HEK293 (cell line): ENCODE measurements around the gene PKP2.

Source experiments
- GLI2 ChIP-seq: fragments of 450-650 bp; formaldehyde crosslinking; IDR thresholded peaks from 2 replicates; pipeline ENCODE4; 2017; ENCODE audit warnings: missing biosample characterization, missing genetic modification characterization, low read depth, borderline replicate concordance
- HOXD13 ChIP-seq: sonication (generic); formaldehyde crosslinking; IDR thresholded peaks from 2 replicates; pipeline ENCODE4 v1.8.0; 2022; ENCODE audit warnings: missing genetic modification reagents, borderline replicate concordance
- KLF1 ChIP-seq: fragments of 450-650 bp; formaldehyde crosslinking; IDR thresholded peaks from 2 replicates; pipeline ENCODE4 v1.5.1; 2016; ENCODE audit warnings: missing biosample characterization, missing genetic modification characterization
- KLF17 ChIP-seq: fragments of 450-650 bp; formaldehyde crosslinking; IDR thresholded peaks from 2 replicates; pipeline ENCODE4 v1.5.1; 2016; ENCODE audit warnings: missing biosample characterization, missing genetic modification characterization
- PRDM1 ChIP-seq: fragments of 450-650 bp; formaldehyde crosslinking; IDR thresholded peaks from 2 replicates; pipeline ENCODE4; 2016; ENCODE audit warnings: missing biosample characterization, missing genetic modification characterization
- PRDM2 ChIP-seq: fragments of 450-650 bp; formaldehyde crosslinking; IDR thresholded peaks from 2 replicates; pipeline ENCODE4 v1.5.1; 2016; ENCODE audit warnings: missing biosample characterization, missing genetic modification characterization, borderline replicate concordance
- WT1 ChIP-seq: fragments of 450-650 bp; formaldehyde crosslinking; IDR thresholded peaks from 2 replicates; pipeline ENCODE4 v1.5.1; 2016; ENCODE audit warnings: missing biosample characterization, missing genetic modification characterization
- YY2 ChIP-seq: fragments of 450-650 bp; formaldehyde crosslinking; IDR thresholded peaks from 2 replicates; pipeline ENCODE4 v1.5.1; 2016; ENCODE audit warnings: missing biosample characterization, missing genetic modification characterization
- ZBTB49 ChIP-seq: fragments of 450-650 bp; formaldehyde crosslinking; IDR thresholded peaks from 2 replicates; pipeline ENCODE4 v1.5.1; 2016; ENCODE audit warnings: missing biosample characterization, missing genetic modification characterization, low read depth
- ZEB2 ChIP-seq: fragments of 450-650 bp; formaldehyde crosslinking; IDR thresholded peaks from 2 replicates; pipeline ENCODE4 v1.5.1; 2016; ENCODE audit warnings: missing biosample characterization, missing genetic modification characterization
- ZFP3 ChIP-seq: fragments of 450-650 bp; formaldehyde crosslinking; IDR thresholded peaks from 2 replicates; pipeline ENCODE4 v1.5.1; 2016; ENCODE audit warnings: low read depth, missing biosample characterization, missing genetic modification characterization
- ZNF140 ChIP-seq: fragments of 450-650 bp; formaldehyde crosslinking; IDR thresholded peaks from 2 replicates; pipeline ENCODE4 v1.5.1; 2016; ENCODE audit warnings: missing biosample characterization, missing genetic modification characterization
- ZNF2 ChIP-seq: fragments of 450-650 bp; formaldehyde crosslinking; IDR thresholded peaks from 2 replicates; pipeline ENCODE4 v1.5.1; 2016; ENCODE audit warnings: missing biosample characterization, missing genetic modification characterization
- ZNF23 ChIP-seq: fragments of 450-650 bp; formaldehyde crosslinking; IDR thresholded peaks from 2 replicates; pipeline ENCODE4 v1.5.1; 2016; ENCODE audit warnings: missing biosample characterization, missing genetic modification characterization, borderline replicate concordance
- ZNF280D ChIP-seq: fragments of 450-650 bp; formaldehyde crosslinking; IDR thresholded peaks from 2 replicates; pipeline ENCODE4 v1.5.1; 2016; ENCODE audit warnings: missing biosample characterization, missing genetic modification characterization
- ZNF292 ChIP-seq: fragments of 450-650 bp; formaldehyde crosslinking; IDR thresholded peaks from 2 replicates; pipeline ENCODE4 v1.5.1; 2016; ENCODE audit warnings: low read depth, missing biosample characterization, missing genetic modification characterization, borderline replicate concordance
- ZNF354C ChIP-seq: fragments of 450-650 bp; formaldehyde crosslinking; IDR thresholded peaks from 2 replicates; pipeline ENCODE4 v1.5.1; 2016; ENCODE audit warnings: missing biosample characterization, missing genetic modification characterization, low read depth, borderline replicate concordance
- ZNF366 ChIP-seq: fragments of 450-650 bp; formaldehyde crosslinking; conservative IDR thresholded peaks from 2 replicates; pipeline ENCODE4 v1.5.1; 2016; ENCODE audit warnings: missing biosample characterization, missing genetic modification characterization
- ZNF37A ChIP-seq: fragments of 450-650 bp; IDR thresholded peaks from 2 replicates; pipeline ENCODE4 v1.5.1; 2018; ENCODE audit warnings: missing biosample characterization, missing genetic modification characterization
- ZNF398 ChIP-seq: fragments of 450-650 bp; formaldehyde crosslinking; IDR thresholded peaks from 2 replicates; pipeline ENCODE4 v1.5.1; 2017; ENCODE audit warnings: missing biosample characterization, missing genetic modification characterization
- ZNF548 ChIP-seq: fragments of 450-650 bp; formaldehyde crosslinking; IDR thresholded peaks from 2 replicates; pipeline ENCODE4 v1.5.1; 2016; ENCODE audit warnings: missing biosample characterization, missing genetic modification characterization
- ZNF549 ChIP-seq: fragments of 450-650 bp; IDR thresholded peaks from 2 replicates; pipeline ENCODE4 v1.5.1; 2018; ENCODE audit warnings: missing biosample characterization, missing genetic modification characterization, mild to moderate bottlenecking, inconsistent platforms, moderate library complexity
- ZNF600 ChIP-seq: fragments of 450-650 bp; formaldehyde crosslinking; IDR thresholded peaks from 2 replicates; pipeline ENCODE4 v1.5.1; 2016; ENCODE audit warnings: missing biosample characterization, missing genetic modification characterization
- ZNF670 ChIP-seq: fragments of 450-650 bp; formaldehyde crosslinking; IDR thresholded peaks from 2 replicates; pipeline ENCODE4 v1.5.1; 2016; ENCODE audit warnings: missing biosample characterization, missing genetic modification characterization, low read depth
- ZSCAN30 ChIP-seq: fragments of 450-650 bp; IDR thresholded peaks from 2 replicates; pipeline ENCODE4 v1.5.1; 2018; ENCODE audit warnings: missing biosample characterization, mild to moderate bottlenecking, missing genetic modification characterization, moderate library complexity

PKP2 gene

GRCh38 chr12:32755051-32755653 is 141.4 kb downstream of the PKP2 start (continued):
- TF ChIP-seq ZNF600 (tag by site-specific recombination): peak; percentile 94
- TF ChIP-seq KLF1 (tag by site-specific recombination): no peak
- no peak for TF ChIP-seq ZNF549 (tag by site-specific recombination)
- TF ChIP-seq ZNF140 (tag by site-specific recombination): no peak
- no peak for TF ChIP-seq GLI2 (tag by site-specific recombination)
- TF ChIP-seq ZEB2 (tag by site-specific recombination): peak; percentile 68
- TF ChIP-seq ZNF366 (tag by site-specific recombination): no peak; the same call in 1 of the 2 replicates
- TF ChIP-seq KLF17 (tag by site-specific recombination): peak; percentile 46; the same call in 1 of the 2 replicates
- TF ChIP-seq HOXD13 (CRISPR knock-in tag): no peak
- TF ChIP-seq ZSCAN30 (tag by site-specific recombination): peak; percentile 50; the same call in 1 of the 2 replicates
- TF ChIP-seq ZNF2 (tag by site-specific recombination): peak; percentile 97
- TF ChIP-seq ZBTB49 (tag by site-specific recombination): no peak
- TF ChIP-seq ZNF670 (tag by site-specific recombination): no peak
- TF ChIP-seq ZNF398 (tag by site-specific recombination): no peak
- no peak for TF ChIP-seq ZNF280D (tag by site-specific recombination)
- TF ChIP-seq ZNF548 (tag by site-specific recombination): no peak
- no peak; the same call in 1 of the 2 replicates for TF ChIP-seq PRDM1
- no peak for TF ChIP-seq ZNF37A (tag by site-specific recombination)
- no peak for TF ChIP-seq PRDM2
- TF ChIP-seq YY2 (tag by site-specific recombination): no peak; the same call in 1 of the 2 replicates
- no peak for TF ChIP-seq WT1 (tag by site-specific recombination)
- no peak for TF ChIP-seq ZNF354C (tag by site-specific recombination)
- TF ChIP-seq ZNF23 (tag by site-specific recombination): no peak
- no peak for TF ChIP-seq ZNF292 (tag by site-specific recombination)
- TF ChIP-seq ZFP3 (tag by site-specific recombination): no peak
